Stimulated activated CD4-positive, alpha-beta T cell treated with anti-CD3 and anti-CD28 coated beads, Interleukin-4, amount 100 ng/mL, for 4 hours (primary cell): Measurements from ENCODE around the gene ONECUT3.

ENCODE experiments used
- DNase-seq, 2 experiments: peaks; one replicate each; pipeline ENCODE4 v3.0.0-alpha.2; 2020

Gene ONECUT3

GRCh38 chr19:1817553-1818179 is 64.4 kb downstream of the ONECUT3 start:
- DNase-seq = no peak

DNA sequence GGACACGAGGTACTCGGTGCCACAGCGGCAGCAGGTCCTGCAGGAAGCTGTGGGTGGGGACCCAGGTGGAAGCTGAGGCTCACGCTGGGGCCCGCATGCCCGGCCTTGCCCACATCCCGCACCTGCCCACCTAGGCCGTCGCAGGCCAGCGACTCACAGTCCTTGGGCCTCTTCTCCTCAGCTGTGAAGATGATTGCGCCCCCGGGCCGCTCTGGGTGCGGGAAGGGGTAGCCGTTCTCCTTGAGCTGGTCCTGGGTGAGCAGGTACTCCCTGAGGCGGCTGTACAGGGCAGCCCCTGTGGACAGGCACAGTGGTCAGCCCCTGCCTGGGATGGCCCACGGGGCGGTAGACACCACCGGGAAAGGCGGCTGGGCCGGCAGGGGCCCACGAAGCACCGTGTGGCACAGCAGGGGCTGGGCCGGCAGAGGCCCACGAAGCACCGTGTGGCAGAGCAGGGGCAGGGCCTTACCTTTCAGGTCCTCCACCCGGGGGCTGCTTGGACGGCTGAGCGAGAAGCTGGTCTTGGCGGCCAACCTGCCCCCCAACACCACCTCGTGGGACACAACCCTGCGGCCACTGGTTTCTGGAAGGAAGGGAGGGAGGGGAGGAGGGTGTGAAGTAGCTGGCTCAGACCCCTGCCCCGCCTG is 65.4 kb downstream of the ONECUT3 start:
- DNase-seq = no peak

- no peak for DNase-seq
Measured at GRCh38 chr19:1819341-1820255, 66.3 kb downstream of the ONECUT3 start.

DNA sequence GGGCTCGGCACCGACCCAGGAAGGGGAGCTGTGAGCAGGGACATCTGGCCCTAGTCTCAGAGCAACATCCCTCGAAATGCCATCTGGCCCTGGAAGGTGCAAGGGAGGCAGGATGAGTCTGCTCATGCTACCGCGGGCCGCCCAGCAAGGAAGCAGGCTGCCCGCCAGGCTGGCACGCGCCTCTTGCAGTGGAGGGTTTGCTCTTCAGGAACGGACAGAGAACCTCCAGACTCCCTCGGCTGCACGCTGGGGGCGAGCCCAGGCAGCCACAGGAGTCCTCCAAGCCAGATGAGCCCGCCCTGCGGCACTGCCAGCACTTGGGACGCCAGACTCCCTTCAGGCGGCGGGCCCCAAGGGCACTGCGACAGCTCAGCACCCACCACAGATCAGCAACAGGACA is 68.9 kb downstream of the ONECUT3 start:
- DNase-seq = no peak

DNA sequence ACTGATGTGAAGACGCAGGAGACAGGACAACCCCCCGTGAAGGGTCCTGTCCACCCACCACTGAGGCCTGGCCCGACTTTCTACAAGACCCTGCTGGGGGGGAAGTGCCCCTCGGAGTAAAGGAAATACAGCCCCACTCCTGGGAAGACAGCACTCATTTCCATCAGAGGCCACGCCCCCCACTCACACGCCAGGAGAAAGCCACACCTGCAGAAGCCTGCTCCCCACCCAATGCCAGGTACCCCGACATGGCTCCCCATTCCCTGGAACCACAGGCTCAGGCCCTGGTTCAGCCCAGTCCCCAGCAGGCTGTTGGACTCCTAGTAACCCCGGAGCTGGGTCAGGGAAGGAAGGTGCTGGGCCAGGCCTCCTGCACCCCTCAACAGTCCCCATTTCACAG is 69.7 kb downstream of the ONECUT3 start:
- no peak for DNase-seq

GRCh38 chr19:1823539-1824251 is 70.4 kb downstream of the ONECUT3 start:
- no peak for DNase-seq

- DNase-seq = no peak
Measured at GRCh38 chr19:1824252-1824622, 70.9 kb downstream of the ONECUT3 start.

DNA sequence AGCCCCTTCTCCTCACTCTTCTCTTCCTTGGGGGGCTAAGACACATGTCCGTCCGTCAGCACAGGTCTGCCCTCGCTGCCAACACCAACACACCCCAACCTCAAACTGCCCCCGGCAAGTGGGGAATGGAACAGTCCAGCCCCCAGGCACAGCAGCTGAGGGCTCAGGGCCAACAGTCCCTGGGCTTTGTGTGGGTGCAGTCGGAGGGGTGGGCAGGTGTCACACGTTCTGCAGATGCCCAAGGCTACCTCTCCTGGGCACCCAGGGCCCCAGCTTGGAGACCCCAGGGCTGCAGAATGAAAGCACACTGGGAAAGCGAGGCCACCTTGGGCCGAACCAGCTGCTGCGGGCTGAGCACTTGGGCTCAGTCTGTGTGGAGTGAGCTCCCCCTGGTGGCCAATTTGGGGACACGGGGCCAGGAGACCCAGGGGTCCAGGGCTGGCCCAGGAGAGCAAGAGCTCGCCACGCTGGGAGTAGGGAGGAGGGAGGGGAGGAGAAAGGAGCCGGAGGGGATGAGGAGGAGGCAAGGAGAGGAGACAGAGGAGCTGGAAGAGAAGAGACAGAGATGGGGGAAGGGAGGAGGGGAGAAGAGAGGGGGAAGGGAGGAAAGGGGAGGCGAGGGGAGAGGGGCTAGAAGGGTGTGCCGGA is 72.7 kb downstream of the ONECUT3 start:
- peak; percentile 66 to 71 for DNase-seq

DNA sequence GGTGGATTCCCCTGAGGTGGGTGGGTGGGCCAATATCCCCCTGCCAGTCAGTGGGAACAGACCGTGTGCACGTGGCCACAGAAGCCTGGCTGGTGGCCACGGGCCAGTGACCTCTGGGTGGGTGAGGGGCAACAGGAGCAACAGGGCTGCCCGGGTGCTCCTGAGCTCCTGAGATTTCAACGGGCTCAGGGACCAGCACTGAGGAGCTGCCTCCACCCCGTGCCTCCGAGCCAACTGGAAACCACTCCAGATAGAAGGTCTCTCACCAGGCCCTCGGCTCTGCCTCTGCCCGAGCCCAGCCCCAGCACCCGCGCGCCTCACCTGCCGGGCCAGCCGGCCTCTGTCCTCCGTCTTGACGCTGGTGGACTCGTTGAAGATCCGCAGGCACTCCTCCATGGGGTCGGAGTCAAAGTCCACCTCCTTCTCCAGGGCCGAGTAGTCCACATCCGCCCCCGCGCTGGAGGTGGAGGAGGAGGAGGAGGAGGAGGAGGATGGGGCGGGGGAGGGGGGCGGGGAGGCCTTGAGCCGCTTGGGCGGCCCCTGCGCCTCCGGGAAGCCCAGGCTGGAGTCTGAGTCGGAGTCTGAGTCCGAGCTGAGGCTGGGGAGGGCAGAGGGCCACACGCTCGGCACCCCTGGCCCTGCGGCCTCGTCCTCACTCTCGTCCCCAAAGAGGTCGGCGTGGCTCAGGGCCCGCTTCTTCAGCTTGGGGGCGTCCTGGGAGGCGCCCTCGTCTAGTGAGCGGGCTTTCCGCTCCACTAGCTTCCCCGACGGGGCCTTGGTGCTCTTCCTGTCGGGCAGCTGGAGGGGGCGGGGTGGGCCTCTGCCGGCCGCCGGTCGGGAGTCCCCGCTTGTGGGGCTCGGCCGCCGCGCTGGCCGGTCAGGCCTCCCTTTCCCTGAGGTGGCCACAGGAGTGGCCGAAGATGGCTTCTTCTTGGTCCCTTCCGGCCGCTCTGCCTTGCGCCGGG is 73.5 kb downstream of the ONECUT3 start:
- no peak for DNase-seq

DNA sequence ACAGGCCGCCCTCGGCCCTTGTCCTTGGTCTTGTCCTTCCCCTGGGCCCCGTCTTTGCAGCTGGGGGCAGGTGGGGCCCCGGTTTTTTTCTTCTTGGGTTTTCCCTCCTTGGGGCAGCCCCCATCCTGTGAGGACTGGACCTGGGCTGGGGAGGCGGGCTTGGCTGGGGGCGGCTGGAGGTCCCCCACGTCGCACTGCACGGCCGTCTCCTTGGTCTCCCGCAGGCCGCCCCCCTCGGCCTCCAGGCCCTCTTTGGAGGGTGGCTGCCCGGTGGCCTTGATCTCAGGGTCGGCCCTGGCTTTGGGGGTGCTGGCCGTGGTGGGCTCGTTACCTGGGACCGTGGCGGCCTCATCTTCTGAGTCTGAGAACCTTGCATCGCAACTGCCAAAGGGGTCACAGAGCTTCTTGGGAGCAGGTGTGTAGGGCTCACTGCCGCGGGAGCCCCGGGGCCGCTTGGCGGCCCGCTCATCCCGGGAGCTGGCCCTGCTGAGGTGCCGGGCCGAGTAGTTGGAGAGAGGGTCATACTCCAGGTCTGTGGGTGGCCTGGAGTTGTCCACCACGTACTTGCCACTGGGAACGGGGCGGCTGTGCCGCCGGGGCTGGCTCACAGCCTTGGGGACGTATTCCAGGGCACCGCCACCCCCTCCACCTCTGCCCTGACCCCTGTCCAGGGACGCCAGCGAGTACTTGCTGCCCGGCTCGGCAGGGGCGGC is 74.4 kb downstream of the ONECUT3 start:
- no peak for DNase-seq

GRCh38 chr19:1828279-1829238 is 75.3 kb downstream of the ONECUT3 start:
- DNase-seq = no peak

GRCh38 chr19:1829958-1830357 is 76.7 kb downstream of the ONECUT3 start:
- DNase-seq = no peak

- DNase-seq = no peak
Measured at GRCh38 chr19:1830568-1830967, 77.3 kb downstream of the ONECUT3 start.
